SK-N-SH (cell line): ENCODE data around the gene RAB6B.

Experiments
- CTCF ChIP-seq: fragments of 200-600 bp; sonication (generic); IDR thresholded peaks from 2 replicates; pipeline ENCODE4 v1.6.1; 2017; ENCODE audit warnings: antibody characterized with exemption, mild to moderate bottlenecking, moderate library complexity
- EP300 ChIP-seq, 2 experiments: IDR thresholded peaks; 2 replicates each; pipeline versions ENCODE4 v1.4.0 to v1.6.1; 2012; ENCODE audit warnings: borderline replicate concordance in 1 of 2, low read depth in 1 of 2, low read length in 1 of 2
- EZH2phosphoT487 ChIP-seq: fragments of 200-600 bp; sonication (generic); IDR thresholded peaks from 2 replicates; pipeline ENCODE4 v1.6.1; 2017; ENCODE audit warnings: low read depth, mixed run types, mild to moderate bottlenecking, antibody characterized with exemption, moderate library complexity, borderline replicate concordance
- JUND ChIP-seq: IDR thresholded peaks from 2 replicates; pipeline ENCODE4 v1.4.0; 2012
- MAX ChIP-seq: IDR thresholded peaks from 2 replicates; pipeline ENCODE4 v1.4.0; 2012; ENCODE audit warnings: low read depth
- NFIC ChIP-seq: IDR thresholded peaks from 2 replicates; pipeline ENCODE4 v1.4.0; 2012; ENCODE audit warnings: borderline replicate concordance
- POLR2AphosphoS5 ChIP-seq: IDR thresholded peaks from 2 replicates; pipeline ENCODE4 v1.6.1; 2012; ENCODE audit warnings: low read depth, low read length
- RAD21 ChIP-seq: IDR thresholded peaks from 2 replicates; pipeline ENCODE4 v1.6.1; 2012; ENCODE audit warnings: mild to moderate bottlenecking, low read length
- RCOR1 ChIP-seq: fragments of 150-350 bp; IDR thresholded peaks from 2 replicates; pipeline ENCODE4 v1.6.1; 2017; ENCODE audit warnings: antibody characterized with exemption, low read length
- SIN3A ChIP-seq: IDR thresholded peaks from 2 replicates; pipeline ENCODE4 v1.6.1; 2012; ENCODE audit warnings: low read depth, mild to moderate bottlenecking, low read length, moderate library complexity, borderline replicate concordance
- TCF12 ChIP-seq: IDR thresholded peaks from 2 replicates; pipeline ENCODE4 v1.4.0; 2012
- YY1 ChIP-seq: IDR thresholded peaks from 2 replicates; pipeline ENCODE4 v1.4.0; 2012; ENCODE audit warnings: low read depth, mild to moderate bottlenecking

- TF ChIP-seq CTCF: no peak
- no peak for TF ChIP-seq SIN3A
- no peak for TF ChIP-seq YY1
- peak; percentile 94 for TF ChIP-seq TCF12
- TF ChIP-seq EZH2phosphoT487: no peak
- no peak for TF ChIP-seq RAD21
- no peak for TF ChIP-seq JUND
- no peak; the same call in 1 of the 2 replicates for TF ChIP-seq POLR2AphosphoS5
- TF ChIP-seq MAX: no peak
- TF ChIP-seq RCOR1: no peak
- peak; percentile 50; the same call in 1 of the 2 replicates for TF ChIP-seq NFIC
- peak in 1 of 2 experiments; percentile 57; a peak in 1 of 4 replicates for TF ChIP-seq EP300 (IDR thresholded peaks at IDR 0.05; ENCODE audit: borderline replicate concordance in 1 of 2, low read depth in 1 of 2, low read length in 1 of 2)
Measured at GRCh38 chr3:133937756-133938601, 42.3 kb upstream of the RAB6B start.
